Natural killer cell treated with Interleukin-12 subunit alpha and Interleukin-12 subunit beta and Interleukin-15 and Interleukin-18, amount 100 ng/mL, for 72 hours (primary cell): ENCODE data around the gene SELENOO. TPM values are rescaled to one million over a fixed set of nuclear protein-coding genes. Genes with fewer than 3 reads are reported as not detected.

Source experiments
- ATAC-seq, 2 donors: fragments of 150-1000 bp; cut with Tn5 transposase in 1 of 2; sonication (Bioruptor Pico), chemical (Tn5 transposase) in 1 of 2; 2 replicates each; pipeline ENCODE4 v1.10.0; 2021
- DNase-seq: peaks from one replicate; pipeline ENCODE4 v3.0.0; 2022; ENCODE audit warnings: low spot score
- H3K27ac Mint-ChIP-seq, 2 donors: 1 replicate in 1 of 2; 2 replicates in 1 of 2; pipeline ENCODE4 v1.8.0; 2022; ENCODE audit warnings: mixed read lengths in 2 of 2, mild to moderate bottlenecking in 1 of 2, moderate library complexity in 1 of 2
- H3K27me3 Mint-ChIP-seq, 2 donors: 1 replicate in 1 of 2; 2 replicates in 1 of 2; pipeline ENCODE4 v1.8.0; 2022; ENCODE audit warnings: mixed read lengths in 2 of 2
- H3K36me3 Mint-ChIP-seq: one replicate; pipeline ENCODE4 v1.8.0; 2022; ENCODE audit warnings: mixed read lengths
- H3K4me1 Mint-ChIP-seq, 2 donors: 1 replicate in 1 of 2; 2 replicates in 1 of 2; pipeline ENCODE4 v1.8.0; 2022; ENCODE audit warnings: low read depth in 2 of 2, mixed read lengths in 2 of 2, mild to moderate bottlenecking in 1 of 2
- H3K4me3 Mint-ChIP-seq: one replicate; pipeline ENCODE4 v1.8.0; 2022; ENCODE audit warnings: mixed read lengths
- H3K9me3 Mint-ChIP-seq: 2 replicates; pipeline ENCODE4 v1.8.0; 2022; ENCODE audit warnings: mixed read lengths
- total RNA-seq, 2 donors: library from RNA; stranded (reverse); gene quantifications; one replicate each; pipeline ENCODE4 v1.2.3, GENCODE V29; 2022

The SELENOO gene, protein sequence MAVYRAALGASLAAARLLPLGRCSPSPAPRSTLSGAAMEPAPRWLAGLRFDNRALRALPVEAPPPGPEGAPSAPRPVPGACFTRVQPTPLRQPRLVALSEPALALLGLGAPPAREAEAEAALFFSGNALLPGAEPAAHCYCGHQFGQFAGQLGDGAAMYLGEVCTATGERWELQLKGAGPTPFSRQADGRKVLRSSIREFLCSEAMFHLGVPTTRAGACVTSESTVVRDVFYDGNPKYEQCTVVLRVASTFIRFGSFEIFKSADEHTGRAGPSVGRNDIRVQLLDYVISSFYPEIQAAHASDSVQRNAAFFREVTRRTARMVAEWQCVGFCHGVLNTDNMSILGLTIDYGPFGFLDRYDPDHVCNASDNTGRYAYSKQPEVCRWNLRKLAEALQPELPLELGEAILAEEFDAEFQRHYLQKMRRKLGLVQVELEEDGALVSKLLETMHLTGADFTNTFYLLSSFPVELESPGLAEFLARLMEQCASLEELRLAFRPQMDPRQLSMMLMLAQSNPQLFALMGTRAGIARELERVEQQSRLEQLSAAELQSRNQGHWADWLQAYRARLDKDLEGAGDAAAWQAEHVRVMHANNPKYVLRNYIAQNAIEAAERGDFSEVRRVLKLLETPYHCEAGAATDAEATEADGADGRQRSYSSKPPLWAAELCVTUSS
- total RNA-seq: 10 to 100 TPM; 23.4 to 43.3 TPM

- Mint-ChIP-seq H3K4me3 (peak within 1 kb of the TSS; percentile 81), H3K27ac (peak within 1 kb of the TSS; percentile 16 to 56), H3K27me3 (no peaks in the 10 kb centered on the region), H3K36me3 (peaks cover 10% of the 10 kb centered on the region), H3K9me3 (no peaks in the 10 kb centered on the region), H3K4me1 (peaks cover 13% of the 10 kb centered on the region in 2 donors)
- ATAC-seq (peak; percentile 93 to 96), DNase-seq (peak; percentile 92)
These were observed at the start of gene SELENOO for GRCh38 chr22:50200461-50201190. Gene SELENOO, plus strand, starts transcription at chr22:50201011. Its CDS starts 26 bp downstream, at chr22:50201037.

- Mint-ChIP-seq H3K36me3 (no peaks in the 10 kb centered on the region), H3K27me3 (no peaks in the 10 kb centered on the region), H3K9me3 (no peaks in the 10 kb centered on the region), H3K27ac (no peak overlapping the region), H3K4me3 (no peak overlapping the region), H3K4me1 (peaks cover 0 to 2% of the 10 kb centered on the region in 2 donors)
- ATAC-seq (no peak), DNase-seq (no peak)
These were observed 49.0 kb upstream of the SELENOO start for GRCh38 chr22:50151571-50152537.

GRCh38 chr22:50153056-50153755 lies 47.6 kb upstream of the SELENOO start:
- no peak overlapping the region for H3K4me3 Mint-ChIP-seq
- no peak for ATAC-seq
- H3K9me3 Mint-ChIP-seq: no peaks in the 10 kb centered on the region
- H3K27me3 Mint-ChIP-seq: peaks cover 2 to 7% of the 10 kb centered on the region in 2 donors
- no peaks in the 10 kb centered on the region for H3K36me3 Mint-ChIP-seq
- no peak for DNase-seq
- peaks cover 0 to 2% of the 10 kb centered on the region in 2 donors for H3K4me1 Mint-ChIP-seq
- no peak overlapping the region for H3K27ac Mint-ChIP-seq

GRCh38 chr22:50153756-50154140 lies 47.1 kb upstream of the SELENOO start:
- no peak overlapping the region for H3K4me3 Mint-ChIP-seq
- no peak overlapping the region for H3K27ac Mint-ChIP-seq
- H3K4me1 Mint-ChIP-seq: peaks cover 0 to 2% of the 10 kb centered on the region in 2 donors
- peaks cover 5 to 7% of the 10 kb centered on the region in 2 donors for H3K27me3 Mint-ChIP-seq
- DNase-seq (no peak), ATAC-seq (no peak)
- H3K9me3 Mint-ChIP-seq: no peaks in the 10 kb centered on the region
- no peaks in the 10 kb centered on the region for H3K36me3 Mint-ChIP-seq

GRCh38 chr22:50157709-50158375 lies 43.0 kb upstream of the SELENOO start:
- no peaks in the 10 kb centered on the region for H3K4me1 Mint-ChIP-seq
- H3K27me3 Mint-ChIP-seq: peaks cover 8 to 12% of the 10 kb centered on the region in 2 donors
- ATAC-seq (no peak), DNase-seq (no peak)
- H3K4me3 Mint-ChIP-seq: no peak overlapping the region
- H3K36me3 Mint-ChIP-seq: no peaks in the 10 kb centered on the region
- H3K27ac Mint-ChIP-seq: no peak overlapping the region
- no peaks in the 10 kb centered on the region for H3K9me3 Mint-ChIP-seq

GRCh38 chr22:50160947-50161346 lies 39.9 kb upstream of the SELENOO start:
- Mint-ChIP-seq H3K27me3 (peaks cover 8 to 12% of the 10 kb centered on the region in 2 donors), H3K36me3 (no peaks in the 10 kb centered on the region), H3K27ac (no peak overlapping the region), H3K4me3 (no peak overlapping the region), H3K9me3 (no peaks in the 10 kb centered on the region), H3K4me1 (no peaks in the 10 kb centered on the region)
- DNase-seq (no peak), ATAC-seq (no peak)

DNA sequence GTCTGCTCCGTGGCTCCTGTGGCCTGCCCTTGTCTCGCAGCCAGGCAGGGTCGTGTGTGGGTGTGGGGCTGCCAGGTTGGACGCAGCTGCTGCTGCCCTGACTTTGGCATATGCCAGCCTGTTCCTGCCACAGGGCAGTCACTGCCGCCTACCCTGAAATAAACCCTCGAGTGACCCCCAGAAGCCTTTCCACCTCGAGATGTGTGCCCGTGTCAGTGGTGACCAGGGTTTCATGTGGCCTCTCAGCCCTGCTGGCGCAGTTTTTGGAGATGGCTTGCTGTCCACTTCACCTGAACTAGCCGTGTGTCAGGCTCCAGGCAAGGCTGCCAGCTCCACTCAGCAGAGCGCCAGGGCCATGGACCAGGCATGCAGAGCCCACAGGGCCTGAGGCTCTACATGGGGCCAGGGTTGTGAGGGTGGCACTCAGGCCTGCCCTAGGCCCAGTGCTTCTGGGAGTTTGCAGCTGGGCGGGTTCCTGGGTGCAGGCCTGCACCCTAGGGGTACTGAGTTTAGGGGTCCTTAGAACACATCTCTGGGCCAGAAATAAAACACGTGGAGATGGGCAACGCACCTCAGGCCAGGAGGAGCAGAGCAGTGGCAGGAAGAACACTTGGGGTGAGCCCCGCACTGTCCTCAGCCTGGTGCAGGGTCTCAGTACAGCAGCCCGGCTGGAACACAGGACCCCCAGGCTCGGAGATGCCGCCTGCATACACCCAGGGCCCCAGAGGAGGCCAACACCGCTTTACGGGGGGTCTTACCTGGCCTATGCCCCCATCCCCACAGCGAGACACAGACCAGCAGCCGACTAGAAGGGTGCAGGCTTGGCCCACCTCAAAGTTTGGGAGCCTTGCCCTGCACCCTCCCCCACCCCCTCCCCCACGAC lies 39.1 kb upstream of the SELENOO start:
- Mint-ChIP-seq H3K4me1 (no peaks in the 10 kb centered on the region), H3K4me3 (no peak overlapping the region)

DNA sequence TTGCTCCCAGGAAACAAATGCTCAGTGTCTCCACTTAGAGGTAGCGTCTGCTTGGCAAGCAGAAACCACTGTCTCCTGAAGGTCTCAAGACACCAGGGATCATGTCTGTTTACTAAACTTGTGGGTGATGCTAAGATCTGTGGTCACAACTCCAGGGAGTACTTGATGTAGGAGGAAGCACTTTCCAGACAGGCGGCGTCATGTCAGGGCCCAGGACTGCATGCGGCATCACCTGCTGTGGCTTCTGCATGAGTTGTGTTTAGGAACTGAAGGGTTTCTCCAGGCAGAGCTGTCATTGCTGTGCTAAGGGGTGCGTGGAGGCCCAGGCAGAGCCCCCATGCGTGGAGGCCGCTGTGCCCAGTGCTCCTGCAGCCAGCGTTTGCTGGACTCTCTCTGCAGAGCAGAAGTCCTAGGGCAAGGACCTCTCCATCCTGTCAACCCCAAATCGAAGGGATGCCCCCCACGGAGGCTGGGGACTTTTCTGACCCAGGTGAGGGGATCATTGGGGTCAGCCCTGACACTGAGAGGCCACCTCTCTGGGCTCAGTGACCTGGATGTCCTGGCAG lies 38.3 kb upstream of the SELENOO start:
- H3K4me3 Mint-ChIP-seq: no peak overlapping the region
- no peak for ATAC-seq
- H3K4me1 Mint-ChIP-seq: no peaks in the 10 kb centered on the region
- no peak overlapping the region for H3K27ac Mint-ChIP-seq
- H3K36me3 Mint-ChIP-seq: no peaks in the 10 kb centered on the region
- peaks cover 7 to 8% of the 10 kb centered on the region in 2 donors for H3K27me3 Mint-ChIP-seq
- peak; percentile 51 for DNase-seq
- no peaks in the 10 kb centered on the region for H3K9me3 Mint-ChIP-seq

More for the DNA sequence above, 39.1 kb upstream of the SELENOO start:
- peak in 1 of 2 donors; percentile 6 for ATAC-seq
- Mint-ChIP-seq H3K9me3 (no peaks in the 10 kb centered on the region), H3K27ac (no peak overlapping the region), H3K36me3 (no peaks in the 10 kb centered on the region), H3K27me3 (peaks cover 8 to 12% of the 10 kb centered on the region in 2 donors)
- DNase-seq: no peak

- Mint-ChIP-seq H3K9me3 (no peaks in the 10 kb centered on the region), H3K4me1 (peaks cover 0 to 10% of the 10 kb centered on the region in 2 donors), H3K27me3 (peaks cover 14 to 18% of the 10 kb centered on the region in 2 donors), H3K36me3 (no peaks in the 10 kb centered on the region), H3K27ac (no peak overlapping the region), H3K4me3 (no peak overlapping the region)
- DNase-seq (peak; percentile 0), ATAC-seq (no peak)
These were observed 35.2 kb upstream of the SELENOO start for GRCh38 chr22:50165436-50166123.

- ATAC-seq: no peak
- H3K27me3 Mint-ChIP-seq: peaks cover 18 to 23% of the 10 kb centered on the region in 2 donors
- H3K9me3 Mint-ChIP-seq: no peaks in the 10 kb centered on the region
- no peak overlapping the region for H3K27ac Mint-ChIP-seq
- no peaks in the 10 kb centered on the region for H3K36me3 Mint-ChIP-seq
- no peak overlapping the region for H3K4me3 Mint-ChIP-seq
- no peak for DNase-seq
- H3K4me1 Mint-ChIP-seq: peaks cover 0 to 13% of the 10 kb centered on the region in 2 donors
These were observed 32.9 kb upstream of the SELENOO start for GRCh38 chr22:50167689-50168489.
